Subcutaneous abdominal adipose tissue (tissue), 5 donors: ENCODE data around the gene WNT3.
A peak's percentile ranks its signal among the peaks of the same experiment; 100 is the strongest.

ENCODE experiments used
- H3K27ac ChIP-seq: one replicate; pipeline ENCODE4 v1.7.0; 2013; ENCODE audit warnings: low read depth, mild to moderate bottlenecking, inconsistent platforms, low read length, moderate library complexity
- H3K27me3 ChIP-seq, 5 donors: one replicate each; pipeline ENCODE4 v1.7.0; 2013; ENCODE audit warnings: low read length in 5 of 5, inconsistent platforms in 1 of 5; ENCODE audit not compliant: control insufficient read depth in 5 of 5, insufficient read depth in 4 of 5
- H3K36me3 ChIP-seq, 5 donors: one replicate each; pipeline ENCODE4 v1.7.0; 2013; ENCODE audit warnings: low read length in 5 of 5; ENCODE audit not compliant: control insufficient read depth in 5 of 5, insufficient read depth in 5 of 5
- H3K4me1 ChIP-seq, 5 donors: one replicate each; pipeline ENCODE4 v1.7.0; 2013; ENCODE audit warnings: low read length in 5 of 5, mild to moderate bottlenecking in 3 of 5, moderate library complexity in 1 of 5; ENCODE audit not compliant: control insufficient read depth in 5 of 5, insufficient read depth in 5 of 5
- H3K4me3 ChIP-seq, 5 donors: one replicate each; pipeline ENCODE4 v1.7.0; 2013; ENCODE audit warnings: low read length in 5 of 5, low read depth in 1 of 5
- H3K9ac ChIP-seq, 5 donors: one replicate each; pipeline ENCODE4 v1.7.0; 2013; ENCODE audit warnings: low read length in 5 of 5, mild to moderate bottlenecking in 4 of 5, moderate library complexity in 3 of 5
- H3K9me3 ChIP-seq, 5 donors: one replicate each; pipeline ENCODE4 v1.7.0; 2013; ENCODE audit warnings: low read length in 5 of 5; ENCODE audit not compliant: control insufficient read depth in 5 of 5
- donor health status: healthy.
- donor health status: healthy.
- donor health status: healthy.
- donor health status: healthy.
- donor health status: healthy.

WNT3 gene

GRCh38 chr17:46837521-46837920 lies 19.0 kb upstream of the WNT3 start:
- peaks cover 0 to 18% (median 10%) of the 10 kb centered on the region in 5 donors for H3K4me1 ChIP-seq

DNA sequence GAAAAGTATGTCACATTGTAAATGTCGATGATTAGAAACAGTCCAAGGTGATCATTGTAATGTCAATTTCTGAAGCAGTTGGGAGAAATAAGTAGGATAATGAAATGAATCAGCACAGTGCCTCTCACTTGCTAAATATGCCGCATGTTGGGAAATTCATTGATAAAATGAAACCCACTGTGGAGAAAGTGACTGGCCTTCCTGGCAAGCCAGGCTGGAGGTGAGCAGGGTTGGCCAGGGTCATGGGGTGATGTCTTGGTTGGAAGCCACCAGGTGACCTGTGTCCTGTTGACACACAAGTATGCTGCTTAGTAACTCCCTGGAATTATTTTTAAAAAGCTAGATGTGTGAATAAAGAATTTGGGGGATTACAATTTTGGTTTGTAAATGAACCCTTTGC lies 18.0 kb upstream of the WNT3 start:
- Histone ChIP-seq H3K9ac (no peak overlapping the region), H3K4me1 (peaks cover 0 to 26% (median 14%) of the 10 kb centered on the region in 5 donors), H3K27ac (no peak overlapping the region), H3K27me3 (peaks cover 7 to 13% (median 11%) of the 10 kb centered on the region in 5 donors), H3K4me3 (no peak overlapping the region), H3K36me3 (no peaks in the 10 kb centered on the region), H3K9me3 (no peaks in the 10 kb centered on the region)

More at GRCh38 chr17:46837521-46837920, 19.0 kb upstream of the WNT3 start:
- Histone ChIP-seq H3K36me3 (no peaks in the 10 kb centered on the region), H3K9ac (no peak overlapping the region), H3K27ac (no peak overlapping the region), H3K4me3 (no peak overlapping the region), H3K9me3 (peaks cover 0 to under 1% (median 0%) of the 10 kb centered on the region in 5 donors), H3K27me3 (peaks cover 13 to 18% (median 17%) of the 10 kb centered on the region in 5 donors)

- Histone ChIP-seq H3K27me3 (peaks cover 0 to 5% (median 3%) of the 10 kb centered on the region in 5 donors), H3K9ac (no peak overlapping the region), H3K4me1 (peaks cover 0 to 35% (median 20%) of the 10 kb centered on the region in 5 donors), H3K9me3 (no peaks in the 10 kb centered on the region), H3K4me3 (no peak overlapping the region), H3K27ac (no peak overlapping the region), H3K36me3 (no peaks in the 10 kb centered on the region)
Observed at GRCh38 chr17:46834846-46835245, 16.4 kb upstream of the WNT3 start.

DNA sequence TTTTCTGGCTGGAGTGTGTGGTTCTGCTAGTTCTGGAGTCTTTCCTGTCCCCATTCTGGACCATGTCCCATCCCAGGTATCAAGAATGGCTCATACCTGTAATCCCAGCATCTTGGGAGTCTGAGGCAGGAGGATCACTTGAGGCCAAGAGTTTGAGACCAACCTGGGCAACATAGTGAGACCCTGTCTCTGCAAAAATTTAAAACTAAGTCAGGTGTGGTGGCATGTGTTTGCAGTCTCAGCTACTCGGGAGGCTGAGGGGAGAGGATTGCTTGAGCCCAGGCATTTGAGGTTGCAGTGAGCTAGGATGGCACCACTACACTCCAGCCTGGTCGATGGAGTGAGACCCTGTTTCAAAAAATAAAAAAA lies 15.3 kb upstream of the WNT3 start:
- H3K4me1 ChIP-seq = peaks cover 0 to 38% (median 20%) of the 10 kb centered on the region in 5 donors

DNA sequence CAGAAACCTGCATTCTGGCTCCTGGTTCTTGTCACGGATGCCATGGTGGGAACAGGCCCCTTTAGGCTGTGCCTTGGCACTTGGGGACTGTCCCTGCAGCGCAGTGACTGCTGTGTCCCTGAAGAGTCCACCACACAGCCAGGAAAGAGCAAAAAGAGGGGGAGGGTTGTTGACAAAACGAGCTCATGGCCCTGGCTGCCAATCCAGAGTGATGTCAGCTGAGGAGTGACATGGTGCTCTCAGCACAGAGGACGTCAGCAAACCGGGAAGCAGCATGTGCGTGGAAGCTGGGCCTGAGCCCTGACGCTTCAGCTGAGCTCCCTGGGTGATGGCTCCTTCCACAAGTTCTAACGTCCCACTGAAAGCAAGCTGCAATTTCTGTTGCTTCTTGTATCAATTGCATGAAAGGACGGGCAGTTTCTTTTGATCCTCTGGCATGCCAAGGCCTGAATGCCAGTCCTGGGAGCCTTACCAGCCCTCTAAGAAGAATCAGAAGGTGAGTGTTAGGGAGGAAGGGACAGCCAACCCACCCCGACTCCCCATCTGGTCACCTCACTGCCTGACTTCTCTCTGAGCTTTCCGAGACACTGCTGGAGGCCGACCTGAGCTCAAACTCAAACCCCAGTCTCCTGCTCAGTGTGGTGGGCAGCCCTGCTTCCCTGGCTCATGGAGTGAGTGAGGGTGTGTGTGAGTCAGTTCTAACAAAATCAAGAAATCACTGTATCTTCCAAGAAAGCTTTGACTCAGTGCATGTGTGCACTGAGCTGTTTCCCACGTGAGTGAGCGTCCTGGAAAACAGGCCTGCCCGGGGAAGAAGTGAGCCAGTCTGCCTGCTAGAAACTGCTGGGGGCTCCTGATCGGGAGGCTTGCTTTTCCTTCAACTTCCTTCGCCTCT lies 14.7 kb upstream of the WNT3 start:
- no peaks in the 10 kb centered on the region for H3K36me3 ChIP-seq
- peak overlapping the region in 2 of 5 donors; percentile 5 to 66 for H3K9ac ChIP-seq
- H3K27ac ChIP-seq = peak overlapping the region; percentile 55
- H3K27me3 ChIP-seq = peaks cover 0 to 5% (median 3%) of the 10 kb centered on the region in 5 donors
- no peaks in the 10 kb centered on the region for H3K9me3 ChIP-seq
- peak overlapping the region in 2 of 5 donors; percentile 3 to 44 for H3K4me3 ChIP-seq
- peaks cover 0 to 38% (median 20%) of the 10 kb centered on the region in 5 donors for H3K4me1 ChIP-seq

More for the DNA sequence above, 15.3 kb upstream of the WNT3 start:
- Histone ChIP-seq H3K9me3 (no peaks in the 10 kb centered on the region), H3K4me3 (no peak overlapping the region), H3K27me3 (peaks cover 0 to 5% (median 3%) of the 10 kb centered on the region in 5 donors), H3K27ac (no peak overlapping the region), H3K9ac (peak overlapping the region in 1 of 5 donors; percentile 13), H3K36me3 (no peaks in the 10 kb centered on the region)

DNA sequence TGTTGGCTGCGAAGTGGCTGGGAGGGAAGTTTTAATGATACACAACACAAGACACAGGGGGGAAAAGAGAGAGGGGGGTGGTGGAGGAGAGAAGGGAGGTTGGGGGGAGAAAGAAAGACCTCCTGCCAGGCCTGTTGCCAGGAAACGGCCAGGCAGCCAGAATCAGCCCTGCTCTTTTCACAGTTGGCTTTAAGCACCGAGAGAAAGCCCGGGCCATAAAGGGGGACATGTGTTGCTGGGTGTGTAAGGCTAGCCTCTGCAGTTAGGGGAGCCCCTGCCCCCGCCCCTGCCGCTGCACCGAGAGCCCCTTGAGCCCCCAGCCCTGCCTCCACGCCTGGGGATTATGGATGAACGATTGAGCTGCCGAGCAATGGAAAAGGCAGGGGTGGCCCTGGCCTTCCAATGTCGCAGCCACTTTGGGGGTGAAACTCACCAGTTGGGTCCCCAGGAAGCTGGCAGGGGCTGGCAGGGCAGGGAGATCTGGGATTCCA lies 13.9 kb upstream of the WNT3 start:
- Histone ChIP-seq H3K27me3 (peaks cover 0 to 3% (median 0%) of the 10 kb centered on the region in 5 donors), H3K4me1 (peaks cover 0 to 38% (median 20%) of the 10 kb centered on the region in 5 donors), H3K9me3 (peaks cover 0 to 2% (median 0%) of the 10 kb centered on the region in 5 donors), H3K27ac (peak overlapping the region; percentile 30), H3K36me3 (no peaks in the 10 kb centered on the region), H3K4me3 (peak overlapping the region in 2 of 5 donors; percentile 42 to 44), H3K9ac (peak overlapping the region in 2 of 5 donors; percentile 5 to 66)

GRCh38 chr17:46831573-46832330 lies 13.3 kb upstream of the WNT3 start:
- H3K27ac ChIP-seq = peak overlapping the region; percentile 30
- peak overlapping the region in 1 of 5 donors; percentile 61 for H3K9ac ChIP-seq
- H3K27me3 ChIP-seq = no peaks in the 10 kb centered on the region
- H3K4me1 ChIP-seq = peaks cover 0 to 38% (median 20%) of the 10 kb centered on the region in 5 donors
- peak overlapping the region in 4 of 5 donors; percentile 3 to 48 (median 34) for H3K4me3 ChIP-seq
- H3K36me3 ChIP-seq = no peaks in the 10 kb centered on the region
- peaks cover 0 to 5% (median 0%) of the 10 kb centered on the region in 5 donors for H3K9me3 ChIP-seq

DNA sequence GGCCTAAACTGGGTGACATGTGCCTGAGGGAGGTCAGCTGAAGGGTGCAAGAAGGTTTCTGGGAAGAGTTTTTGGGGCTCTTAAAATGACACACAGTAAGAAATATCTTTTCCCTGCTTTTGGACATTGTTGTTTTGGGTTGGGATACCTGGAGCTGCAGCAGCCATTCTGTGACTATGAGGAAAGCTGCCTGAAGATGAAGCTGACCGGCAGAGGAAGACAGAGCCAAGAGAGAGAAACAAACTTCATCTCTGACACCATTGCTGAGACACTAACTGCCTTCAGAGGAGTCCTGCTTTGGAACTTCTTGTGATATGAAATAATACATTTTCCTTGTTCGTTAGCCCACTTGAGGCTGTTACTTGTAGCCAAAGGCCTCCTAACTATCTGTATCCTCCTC lies 8.8 kb upstream of the WNT3 start:
- Histone ChIP-seq H3K4me3 (no peak overlapping the region), H3K4me1 (peaks cover 0 to 24% (median 12%) of the 10 kb centered on the region in 5 donors), H3K27me3 (peaks cover 4 to 14% (median 6%) of the 10 kb centered on the region in 5 donors), H3K27ac (no peak overlapping the region), H3K36me3 (no peaks in the 10 kb centered on the region), H3K9me3 (peaks cover 0 to 5% (median 0%) of the 10 kb centered on the region in 5 donors), H3K9ac (no peak overlapping the region)

- no peak overlapping the region for H3K4me3 ChIP-seq
- H3K9ac ChIP-seq = no peak overlapping the region
- H3K4me1 ChIP-seq = peaks cover 0 to 18% (median under 1%) of the 10 kb centered on the region in 5 donors
- no peaks in the 10 kb centered on the region for H3K36me3 ChIP-seq
- no peak overlapping the region for H3K27ac ChIP-seq
- H3K27me3 ChIP-seq = peaks cover 16 to 26% (median 17%) of the 10 kb centered on the region in 5 donors
- H3K9me3 ChIP-seq = peaks cover 0 to 5% (median 0%) of the 10 kb centered on the region in 5 donors
Observed at GRCh38 chr17:46826116-46826515, 7.6 kb upstream of the WNT3 start.
